Stimulated activated CD4-positive, alpha-beta T cell treated with anti-CD3 and anti-CD28 coated beads, Interleukin-4, amount 100 ng/mL, for 48 hours (primary cell): ENCODE data around the gene SYNE4.
A peak's percentile ranks its signal among the peaks of the same experiment; 100 is the strongest.

ENCODE experiments used
- DNase-seq, 2 donors: peaks; one replicate each; pipeline ENCODE4 v3.0.0-alpha.2; 2020; ENCODE audit warnings: low read depth in 2 of 2

Gene SYNE4

DNA sequence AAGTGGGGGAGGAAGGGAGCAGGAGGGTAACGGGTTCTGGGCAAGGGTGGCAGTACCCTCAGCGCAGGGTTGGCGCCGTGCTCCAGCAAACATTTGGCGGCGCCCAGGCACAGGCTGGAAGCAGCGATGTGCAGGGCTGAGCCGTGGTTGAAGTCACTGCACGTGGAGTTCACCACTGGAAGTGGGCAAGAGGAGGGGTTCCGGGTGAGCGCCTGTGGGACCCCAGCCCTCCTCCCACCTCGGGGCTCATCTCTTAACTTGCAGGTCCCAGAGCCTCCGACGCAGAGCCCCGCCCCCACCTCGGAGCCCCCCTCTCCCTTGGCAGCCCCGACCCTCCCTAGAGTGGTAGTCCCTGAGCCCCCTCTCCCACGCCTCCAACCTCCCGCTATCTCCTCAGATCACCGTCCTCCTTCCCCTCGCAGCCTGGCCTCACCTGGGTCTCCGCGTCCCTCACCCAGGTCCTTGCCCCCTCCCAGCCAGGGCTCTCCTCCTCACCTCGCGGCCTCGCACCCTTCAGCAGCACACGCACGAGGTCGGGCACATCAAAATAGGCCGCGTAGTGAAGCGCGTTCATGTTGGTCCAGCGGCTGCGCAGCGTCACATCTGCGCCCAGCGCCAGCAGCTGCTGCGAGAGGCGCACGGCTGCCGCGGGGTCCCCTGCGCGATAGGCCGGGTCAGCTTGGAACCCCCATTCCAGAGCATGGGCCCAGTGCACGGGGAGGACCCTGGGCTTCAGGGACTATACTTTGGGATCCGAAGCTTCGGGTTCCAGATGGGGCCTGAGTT lies 17.7 kb upstream of the SYNE4 start:
- DNase-seq = no peak

DNA sequence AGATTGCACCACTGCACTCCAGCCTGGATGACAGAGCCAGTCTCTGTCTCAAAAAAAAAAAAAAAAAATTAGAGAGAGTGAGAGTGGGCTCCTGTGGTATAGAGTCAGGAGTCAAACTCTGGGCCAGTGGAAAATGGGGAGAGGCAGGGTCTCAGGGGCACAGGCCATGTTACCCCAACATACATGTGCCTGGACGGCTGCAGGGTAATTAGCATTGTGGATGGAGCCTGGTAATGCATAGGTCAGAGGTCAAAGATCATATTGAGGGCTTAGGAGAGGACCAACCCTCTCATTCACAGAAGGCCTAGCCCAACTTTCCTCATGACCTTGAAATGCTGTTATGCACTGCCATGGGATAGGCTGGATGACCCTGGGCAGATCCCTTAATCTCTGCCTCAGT lies 16.9 kb upstream of the SYNE4 start:
- no peak for DNase-seq

DNA sequence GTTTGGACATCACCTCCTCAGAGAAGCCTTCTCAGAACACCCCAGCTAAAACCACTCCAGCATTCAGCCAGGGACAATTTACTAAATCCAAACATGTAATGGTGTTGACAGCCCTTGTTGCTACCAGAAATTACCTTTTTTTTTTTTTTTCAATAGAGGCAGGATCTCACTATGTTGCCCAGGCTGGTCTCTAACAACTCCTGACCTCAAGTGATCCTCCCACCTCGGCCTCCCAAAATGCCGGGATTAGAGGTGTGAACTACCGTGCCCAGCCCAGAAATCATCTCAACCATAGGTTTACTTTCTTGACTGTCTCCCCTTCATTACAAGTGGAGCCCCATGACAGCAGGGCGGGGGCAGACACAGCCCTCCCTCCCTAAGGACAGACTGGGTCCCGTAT lies 14.8 kb upstream of the SYNE4 start:
- no peak for DNase-seq

DNA sequence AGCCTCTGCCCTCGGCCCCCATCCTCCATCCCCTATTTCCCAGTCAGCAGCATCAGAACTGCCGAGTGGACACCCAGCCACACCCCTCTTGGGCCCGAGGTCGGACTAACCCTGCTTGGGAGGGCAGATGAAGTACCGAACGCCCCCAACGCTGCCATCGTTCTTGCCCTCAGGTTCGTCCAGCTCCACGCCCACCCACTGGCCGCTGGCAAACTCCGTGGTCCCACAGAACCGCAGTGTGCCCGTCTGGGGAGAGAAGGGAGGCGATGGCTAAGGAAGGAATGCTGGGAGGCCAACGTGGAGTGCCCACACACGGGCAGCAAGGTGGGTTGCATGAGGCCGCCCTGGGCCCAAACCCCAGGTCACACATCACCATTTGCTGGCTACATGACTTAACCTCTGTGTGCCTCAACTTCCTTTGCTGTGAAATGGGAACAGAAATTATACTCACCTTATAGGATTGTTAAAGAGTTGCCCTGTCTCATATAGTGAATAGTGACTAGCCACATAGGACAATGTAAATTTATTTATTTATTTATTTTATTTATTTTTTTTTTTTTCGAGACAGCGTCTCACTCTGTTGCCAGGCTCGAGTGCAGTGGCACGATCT lies 10.6 kb upstream of the SYNE4 start:
- DNase-seq = no peak

DNA sequence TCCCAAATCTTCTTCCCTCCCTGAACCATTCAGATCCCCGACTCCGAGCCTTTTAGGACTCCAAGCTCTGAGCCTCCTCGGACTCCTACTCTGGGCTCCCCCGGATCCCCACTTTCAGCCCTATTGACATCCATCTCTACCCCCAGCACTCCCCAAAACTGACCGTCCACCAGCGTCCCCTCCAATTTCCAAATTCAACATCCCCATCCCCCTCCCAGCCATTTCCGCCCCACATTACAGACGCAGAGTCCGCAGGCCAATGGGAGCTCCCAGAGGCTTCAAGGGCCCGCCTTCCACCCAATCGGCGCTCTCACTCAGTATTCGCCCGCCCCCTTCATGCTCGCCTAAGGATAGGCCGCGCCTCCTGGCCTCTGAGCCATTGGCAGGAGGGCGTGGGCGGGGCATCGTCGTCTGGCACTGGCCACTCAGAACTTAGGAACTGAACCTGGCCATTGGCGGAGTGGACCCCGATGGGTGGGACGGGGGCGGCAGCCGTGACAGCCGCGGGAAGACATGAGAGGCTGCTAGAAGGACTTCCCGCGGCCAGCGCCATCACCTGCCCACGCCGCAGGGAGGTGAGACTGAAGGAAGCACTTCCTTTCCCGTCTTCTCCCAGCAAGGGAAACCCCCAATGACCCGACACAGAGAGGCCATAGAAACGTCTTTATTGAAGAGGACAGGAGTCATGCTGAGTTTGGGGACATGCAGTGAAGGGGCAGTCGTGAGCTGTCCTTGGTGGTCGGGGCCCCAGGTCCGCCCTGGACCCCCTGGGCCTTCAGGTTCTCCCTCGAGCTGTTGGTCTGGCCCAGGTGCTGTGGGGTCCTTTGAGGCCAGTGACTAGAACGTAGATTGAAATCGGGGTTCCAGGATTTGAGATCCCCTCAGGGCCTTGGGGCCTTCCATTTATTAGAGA lies 5.7 kb upstream of the SYNE4 start, which contains the start of gene ALKBH6:
TSS of gene ALKBH6 (minus strand) at position 202 of the 913 bp plus-strand sequence. CDS start 816 bp downstream, outside the sequence.
- DNase-seq = peak; percentile 100

DNA sequence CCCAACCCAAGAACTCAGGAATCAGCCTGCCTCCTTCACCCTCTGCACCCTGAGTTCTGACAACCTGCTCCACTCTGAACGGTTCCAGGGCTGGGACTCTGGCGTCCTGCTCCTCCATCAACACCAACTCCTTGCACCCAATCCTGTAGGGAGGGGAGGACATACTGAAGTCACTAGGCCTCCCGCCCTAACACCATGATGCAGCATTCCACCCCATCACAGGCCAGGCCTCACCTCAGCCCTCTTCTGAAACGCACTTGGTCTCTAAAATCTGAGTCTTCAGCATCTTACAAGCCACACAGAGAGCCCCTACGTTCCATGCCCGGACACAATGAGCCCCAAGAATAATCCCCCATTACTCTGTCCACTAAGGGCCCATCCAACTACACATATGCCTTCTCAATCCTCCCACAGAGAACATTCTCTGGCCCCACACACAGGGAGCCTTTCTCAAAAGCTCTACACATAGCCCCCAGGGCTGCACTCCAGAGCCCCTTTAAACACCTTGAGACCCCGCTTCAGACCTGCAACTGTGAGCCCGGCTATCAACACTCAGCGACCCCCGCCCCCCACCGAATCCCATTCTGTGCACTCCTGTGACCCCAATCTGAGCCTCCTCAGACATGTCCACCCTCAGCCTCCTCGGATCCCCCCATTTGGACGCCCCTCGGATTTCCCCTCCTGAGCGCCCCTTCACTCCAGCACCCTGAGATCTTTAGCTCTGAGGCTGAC lies 4.8 kb upstream of the SYNE4 start:
- DNase-seq = no peak

DNA sequence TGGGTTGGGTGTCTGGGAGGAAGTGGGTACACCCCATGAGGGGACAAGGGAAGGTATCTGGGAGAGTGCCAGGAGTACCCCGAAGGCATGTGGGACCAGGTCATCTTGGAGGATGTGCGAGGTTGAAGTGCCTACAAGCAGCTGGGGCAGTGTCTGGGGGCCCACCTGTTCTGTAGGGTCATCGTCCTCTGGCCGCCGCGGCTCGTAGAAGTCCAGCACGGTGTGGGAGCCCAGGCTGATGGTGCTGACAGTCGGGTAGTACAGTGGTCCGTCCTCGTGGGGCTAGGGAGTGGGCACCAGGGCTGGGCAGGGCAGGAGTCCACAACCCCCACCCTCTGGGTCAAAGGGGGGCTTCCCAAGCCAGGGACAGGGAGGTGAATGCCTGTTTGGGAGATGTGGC lies 1.8 kb upstream of the SYNE4 start:
- DNase-seq = no peak

DNA sequence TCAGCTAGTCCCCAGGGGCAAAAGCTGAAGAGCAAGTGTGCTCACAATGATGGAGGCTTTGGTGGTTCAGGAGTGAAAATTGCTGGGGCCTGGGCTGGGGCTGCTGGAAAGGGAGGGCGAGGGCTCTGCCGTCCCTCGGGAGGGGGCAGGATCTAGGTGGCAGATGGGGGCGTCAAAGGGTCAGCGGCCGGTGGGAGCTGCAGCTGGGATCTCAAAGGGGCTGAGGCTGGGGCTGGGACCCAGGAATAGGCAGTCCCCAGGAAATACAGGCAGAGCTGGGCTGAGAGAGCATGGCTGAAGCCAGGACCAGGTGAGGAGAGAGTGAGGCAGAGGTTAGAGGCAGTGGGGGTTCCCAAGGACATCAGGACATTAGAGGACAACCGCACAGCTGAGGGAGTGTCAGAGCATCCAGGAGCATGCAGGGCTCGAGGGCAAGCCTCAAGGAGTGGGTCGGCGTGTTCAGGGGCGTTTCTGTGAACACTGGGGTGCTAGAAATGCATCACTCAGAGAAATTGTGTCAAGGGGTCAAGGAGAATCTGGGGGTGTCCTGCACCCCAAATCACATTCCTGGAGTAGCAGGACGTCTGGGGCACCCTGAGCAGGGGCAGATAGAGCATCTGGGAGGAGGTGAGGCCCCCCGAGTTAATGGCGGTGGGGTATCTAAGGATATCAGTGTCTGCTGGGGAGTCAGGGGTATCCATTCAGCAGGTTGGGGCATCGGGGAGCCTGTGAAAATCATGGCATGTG lies 1.2 kb upstream of the SYNE4 start:
- no peak for DNase-seq

DNA sequence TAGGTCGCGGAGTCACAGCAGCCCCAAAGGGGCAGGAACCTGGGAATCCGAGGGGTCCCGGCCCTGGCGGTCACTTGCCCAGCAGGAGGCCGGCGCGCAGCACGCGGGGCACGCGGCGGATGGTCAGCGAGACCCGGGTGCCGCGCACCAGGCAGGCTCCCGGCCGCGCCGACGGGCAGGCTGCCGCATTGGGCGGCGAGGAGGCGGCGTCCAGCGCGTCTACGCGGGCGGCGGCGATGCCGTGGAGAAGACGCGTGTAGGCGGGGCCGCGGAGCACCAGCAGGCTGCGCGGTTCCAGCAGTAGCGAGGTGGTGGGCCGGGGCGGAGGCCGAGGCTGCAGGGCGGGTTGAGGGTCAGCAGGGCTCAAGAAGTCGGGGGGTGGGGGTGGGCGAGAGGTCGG lies 607 bp upstream of the SYNE4 start:
- DNase-seq = peak; percentile 42 to 46

DNA sequence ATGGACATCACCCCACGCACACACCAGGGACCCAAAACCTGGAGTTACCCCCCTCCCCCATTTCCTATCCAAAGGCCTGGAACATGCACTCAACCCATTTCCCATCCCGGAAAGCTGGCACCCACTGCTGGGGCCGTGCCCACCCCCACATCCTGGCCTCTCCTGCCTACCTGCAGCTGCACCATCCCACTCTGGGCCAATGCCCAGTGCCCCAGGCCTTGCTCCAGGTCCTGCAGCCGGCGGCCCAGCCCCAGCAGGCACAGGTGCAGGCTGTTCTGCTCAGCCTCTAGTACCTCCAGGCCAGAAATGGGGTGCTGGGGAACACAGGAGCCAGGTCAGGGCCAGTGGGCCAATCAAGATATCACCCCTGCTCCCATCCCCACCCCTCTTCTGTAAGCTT lies 1.7 kb downstream of the SYNE4 start:
- DNase-seq = no peak

DNA sequence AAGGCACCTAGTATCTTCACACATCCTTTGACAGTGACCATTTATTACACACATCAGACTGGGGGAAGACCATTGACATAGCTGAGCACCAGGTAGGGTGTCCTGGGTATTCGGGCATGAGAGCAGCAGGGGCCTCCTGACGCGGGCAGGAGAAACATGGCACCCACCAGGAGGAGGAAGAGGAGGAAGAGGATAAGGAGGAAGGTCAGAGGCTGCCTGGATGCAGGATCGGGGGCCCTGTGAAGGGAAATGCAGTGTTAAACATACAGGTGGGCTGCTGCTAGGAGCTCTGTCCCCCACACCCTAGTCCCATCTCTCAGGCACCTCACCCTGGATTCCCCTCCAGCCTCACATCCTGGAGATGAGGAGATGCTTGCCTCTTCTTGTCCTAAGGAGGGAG lies 5.3 kb downstream of the SYNE4 start:
- no peak for DNase-seq

DNA sequence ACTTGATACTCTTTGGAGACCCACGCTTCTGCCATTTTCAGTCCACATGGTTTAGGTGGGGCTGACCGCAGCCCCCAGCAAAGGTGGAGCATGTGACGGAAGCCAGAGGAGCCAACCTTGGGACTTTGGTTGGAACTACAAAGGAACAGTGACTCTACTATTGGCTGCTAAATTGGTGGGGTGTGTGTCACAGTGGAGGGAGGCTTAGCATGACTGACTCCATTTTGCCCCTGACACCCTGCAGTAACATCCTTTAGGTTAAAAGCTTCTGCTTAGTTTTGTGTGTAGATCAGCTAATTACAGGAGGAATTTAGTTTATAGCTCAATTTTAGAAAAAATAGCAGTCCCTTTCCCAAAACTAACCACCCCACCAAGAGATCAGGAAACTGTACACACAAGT lies 7.0 kb downstream of the SYNE4 start:
- DNase-seq = no peak

DNA sequence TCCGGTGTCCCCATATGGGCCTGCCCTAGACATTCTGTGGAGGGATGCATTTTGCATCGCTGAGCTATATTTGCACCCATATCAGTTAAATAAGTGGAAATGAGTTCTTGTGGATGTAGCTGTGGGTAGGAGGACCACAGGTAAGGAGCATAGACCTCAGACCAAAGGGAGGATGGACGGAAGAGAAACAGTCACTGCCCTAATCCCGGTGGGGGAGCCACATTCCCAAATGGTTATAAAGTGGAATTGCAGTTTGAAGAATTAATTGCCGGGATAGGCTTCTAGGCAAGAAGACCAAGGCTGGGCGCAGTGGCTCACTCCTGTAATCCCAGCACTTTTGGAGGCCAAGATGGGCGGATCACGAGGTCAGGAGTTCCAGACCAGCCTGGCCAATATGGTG lies 11.8 kb downstream of the SYNE4 start:
- no peak for DNase-seq

DNA sequence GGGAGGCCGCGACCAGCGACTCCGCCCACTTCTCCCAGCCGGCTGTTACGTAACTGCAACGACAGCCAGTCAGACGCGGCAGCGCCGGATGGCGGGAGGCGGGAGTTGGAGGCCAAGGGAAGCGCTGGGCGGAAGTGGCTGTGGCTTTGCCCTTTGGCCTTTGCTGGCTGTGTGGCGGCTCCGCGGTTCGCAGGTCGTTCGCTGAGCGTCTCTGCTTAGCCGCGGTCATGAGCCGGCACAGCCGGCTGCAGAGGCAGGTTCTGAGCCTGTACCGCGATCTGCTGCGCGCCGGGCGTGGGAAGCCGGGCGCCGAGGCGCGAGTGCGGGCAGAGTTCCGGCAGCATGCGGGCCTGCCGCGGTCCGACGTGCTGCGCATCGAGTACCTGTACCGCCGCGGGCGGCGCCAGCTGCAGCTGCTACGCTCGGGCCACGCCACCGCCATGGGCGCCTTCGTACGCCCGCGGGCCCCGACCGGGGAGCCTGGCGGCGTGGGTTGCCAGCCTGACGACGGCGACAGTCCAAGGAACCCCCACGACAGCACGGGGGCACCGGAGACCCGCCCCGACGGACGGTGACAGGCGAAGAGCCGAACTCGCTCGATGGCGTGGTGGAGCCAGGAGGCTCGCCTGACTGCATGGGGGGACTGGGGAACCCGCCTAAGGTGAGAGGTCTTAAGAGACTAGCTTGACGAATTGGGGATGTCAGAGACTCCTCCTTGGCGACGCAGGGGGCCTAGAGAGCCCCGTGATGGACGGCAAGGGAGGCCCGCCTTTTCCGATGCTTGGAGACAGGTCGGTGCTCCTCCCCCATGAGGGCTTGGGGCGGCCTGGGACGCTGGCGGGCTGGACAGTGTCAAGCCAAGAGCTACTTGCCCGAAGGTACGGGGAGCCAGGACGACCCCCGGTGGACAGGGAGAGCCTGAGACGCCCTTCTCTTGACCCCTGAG lies 13.3 kb downstream of the SYNE4 start, which contains the start of gene SDHAF1:
TSS of gene SDHAF1 (plus strand) at position 141 of the 946 bp plus-strand sequence. CDS start at position 228, 87 bp downstream.
- peak; percentile 94 to 97 for DNase-seq

DNA sequence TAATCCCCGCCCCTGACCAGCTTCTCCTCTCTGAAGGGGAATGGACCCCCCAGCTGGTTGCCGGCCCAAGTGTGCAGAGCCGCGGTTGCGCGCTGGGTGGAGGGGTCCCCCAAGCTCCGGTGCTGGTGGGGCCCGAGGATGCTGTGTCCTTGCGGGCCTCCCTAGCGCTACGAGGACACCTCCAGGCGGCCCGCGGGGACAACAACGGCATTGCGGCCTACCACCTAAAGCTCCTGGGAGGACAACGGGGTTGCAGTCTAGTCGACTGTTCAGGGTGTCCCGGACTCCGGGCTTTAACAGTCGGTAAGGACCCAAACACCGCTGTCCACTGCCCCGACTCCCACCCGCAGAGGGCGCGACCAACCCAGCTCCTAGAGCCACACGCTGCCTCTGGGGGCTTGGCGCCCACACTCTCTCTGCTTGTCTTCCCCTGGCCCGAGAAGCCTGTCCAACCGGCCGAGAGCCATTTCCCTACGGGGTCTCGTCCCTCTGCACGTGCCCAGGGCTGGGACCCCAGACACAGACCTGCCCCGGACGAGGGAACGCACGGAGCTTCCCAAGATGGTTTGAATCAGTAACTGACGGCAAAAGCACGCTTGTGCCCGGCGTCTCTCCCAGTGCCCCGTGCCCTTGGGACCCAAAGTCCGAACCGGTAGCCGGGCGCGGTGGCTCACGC lies 14.6 kb downstream of the SYNE4 start:
- DNase-seq = no peak

DNA sequence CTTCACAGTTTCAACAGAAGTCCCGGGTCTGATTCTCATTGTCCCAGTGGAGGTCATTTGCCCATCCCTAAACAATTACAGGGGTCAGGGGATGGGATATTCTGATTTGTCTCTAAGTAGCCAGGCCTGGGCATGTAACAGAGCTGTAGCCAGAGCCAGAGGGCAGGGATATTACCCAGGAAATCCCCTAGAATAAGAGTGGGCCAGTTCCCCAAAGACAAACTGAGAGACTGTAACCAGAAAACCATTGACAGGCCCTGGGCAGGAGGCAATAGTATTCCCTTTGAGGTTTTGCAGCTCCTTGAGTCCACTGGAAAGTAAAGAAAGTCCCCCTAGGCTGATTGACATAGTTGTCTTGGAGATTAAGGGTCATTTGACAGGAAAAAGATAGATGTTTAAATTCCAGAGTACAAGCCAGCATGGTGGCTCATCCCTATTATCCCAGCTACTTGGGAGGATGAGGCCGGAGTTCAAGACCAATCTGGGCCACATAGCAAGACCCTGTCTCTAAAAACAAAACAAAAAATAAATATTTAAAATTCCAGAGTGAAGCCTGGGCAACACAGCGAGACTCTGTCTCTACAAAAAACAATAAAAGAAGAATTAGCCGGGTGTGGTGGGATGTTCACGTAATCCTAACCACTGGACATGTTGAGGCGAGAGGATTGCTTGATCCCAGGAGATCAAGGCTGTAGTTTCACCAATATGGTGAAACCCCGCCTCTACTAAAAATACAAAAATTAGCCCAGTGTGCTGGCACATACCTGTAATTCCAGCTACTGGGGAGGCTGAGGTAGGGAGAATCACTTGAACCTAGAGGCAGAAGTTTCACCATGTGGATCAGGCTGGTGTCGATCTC lies 15.5 kb downstream of the SYNE4 start:
- DNase-seq = no peak

DNA sequence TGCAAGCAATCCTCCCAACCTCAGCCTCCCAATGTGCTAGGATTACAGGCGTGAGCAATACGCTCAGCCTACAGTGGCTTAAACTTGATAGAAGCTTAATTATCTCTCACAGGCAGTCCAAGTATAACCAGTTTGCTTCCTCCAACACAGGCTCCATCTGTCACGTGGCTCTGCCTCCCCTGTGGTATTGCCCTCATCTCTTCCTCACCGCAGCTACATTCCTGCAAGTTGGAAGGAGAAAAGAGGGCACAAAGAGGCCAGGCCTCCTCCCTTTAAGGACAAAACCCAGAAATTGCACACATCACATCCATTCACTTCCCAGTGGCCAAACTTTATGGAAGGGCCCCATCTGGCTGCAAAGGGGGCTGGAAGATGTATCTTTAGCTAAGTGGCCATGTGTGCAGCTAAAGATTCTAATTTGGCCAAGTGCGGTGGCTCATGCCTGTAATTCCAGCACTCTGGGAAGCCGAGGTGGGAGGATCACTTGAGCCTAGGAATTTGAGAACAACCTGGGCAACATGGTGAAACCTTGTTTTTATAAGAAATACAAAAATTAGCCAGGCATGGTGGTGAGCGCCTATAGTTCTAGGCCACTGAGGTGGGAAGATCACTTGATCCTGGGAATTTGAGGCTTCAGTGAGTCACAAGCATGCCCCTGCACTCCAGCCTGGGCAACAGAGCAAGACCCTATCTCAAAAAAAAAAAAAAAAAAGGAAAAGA lies 16.7 kb downstream of the SYNE4 start:
- no peak for DNase-seq
